ENCODE measurements around the gene FNBP1L.

DNA sequence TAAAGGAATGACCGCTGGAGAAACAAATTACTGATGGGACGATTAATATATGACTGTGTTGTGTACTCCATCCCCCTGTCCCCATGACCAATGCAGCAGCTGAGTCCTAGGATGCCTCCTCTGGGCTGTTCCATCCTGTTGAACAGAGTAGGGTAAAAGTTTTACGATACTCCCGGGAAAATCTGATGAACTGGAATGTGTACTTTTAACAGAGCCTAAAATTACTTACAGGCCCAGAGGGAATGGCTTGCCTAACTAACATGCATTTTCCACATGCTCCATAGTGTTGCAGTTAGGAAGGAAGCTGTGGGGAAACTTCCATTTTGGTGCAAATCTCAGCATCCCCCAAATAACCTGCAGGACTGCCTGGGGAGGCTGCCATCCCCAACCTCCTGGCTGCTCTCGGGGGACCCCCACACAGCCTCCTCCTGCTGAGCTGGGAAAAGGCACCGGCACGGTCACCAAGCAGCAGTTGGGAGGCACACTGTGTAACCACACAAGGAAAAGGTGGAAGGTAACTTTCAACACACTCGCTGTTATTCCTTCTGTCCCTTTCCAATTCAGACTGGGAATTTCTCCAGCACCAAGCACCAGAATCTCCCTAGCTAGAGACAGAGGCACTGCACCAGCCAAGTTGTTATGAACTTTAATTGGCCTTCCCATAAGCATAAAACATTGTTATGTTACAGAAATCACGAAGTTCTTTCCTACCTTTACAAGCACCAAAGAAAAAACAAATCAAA lies 136.5 kb downstream of the FNBP1L start:
- TF ChIP-seq EZH2 (IDR thresholded peaks at IDR 0.05; ENCODE audit: low read depth, unreplicated experiment): no peak
- TF ChIP-seq, protein P1, sequence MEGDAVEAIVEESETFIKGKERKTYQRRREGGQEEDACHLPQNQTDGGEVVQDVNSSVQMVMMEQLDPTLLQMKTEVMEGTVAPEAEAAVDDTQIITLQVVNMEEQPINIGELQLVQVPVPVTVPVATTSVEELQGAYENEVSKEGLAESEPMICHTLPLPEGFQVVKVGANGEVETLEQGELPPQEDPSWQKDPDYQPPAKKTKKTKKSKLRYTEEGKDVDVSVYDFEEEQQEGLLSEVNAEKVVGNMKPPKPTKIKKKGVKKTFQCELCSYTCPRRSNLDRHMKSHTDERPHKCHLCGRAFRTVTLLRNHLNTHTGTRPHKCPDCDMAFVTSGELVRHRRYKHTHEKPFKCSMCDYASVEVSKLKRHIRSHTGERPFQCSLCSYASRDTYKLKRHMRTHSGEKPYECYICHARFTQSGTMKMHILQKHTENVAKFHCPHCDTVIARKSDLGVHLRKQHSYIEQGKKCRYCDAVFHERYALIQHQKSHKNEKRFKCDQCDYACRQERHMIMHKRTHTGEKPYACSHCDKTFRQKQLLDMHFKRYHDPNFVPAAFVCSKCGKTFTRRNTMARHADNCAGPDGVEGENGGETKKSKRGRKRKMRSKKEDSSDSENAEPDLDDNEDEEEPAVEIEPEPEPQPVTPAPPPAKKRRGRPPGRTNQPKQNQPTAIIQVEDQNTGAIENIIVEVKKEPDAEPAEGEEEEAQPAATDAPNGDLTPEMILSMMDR (conservative IDR thresholded peaks at IDR 0.05; ENCODE audit: low read depth in 2 of 2): no peak
- no peak for TF ChIP-seq POLR2AphosphoS5 (IDR thresholded peaks at IDR 0.05; ENCODE audit: low read depth)
- no peak for TF ChIP-seq EZH2phosphoT487 (IDR thresholded peaks at IDR 0.05; ENCODE audit: unreplicated experiment)
- TF ChIP-seq CREB1 (CRISPR knock-in tag; IDR thresholded peaks at IDR 0.05; ENCODE audit: low read depth): no peak
- TF ChIP-seq ETS1 (IDR thresholded peaks at IDR 0.05): no peak
- TF ChIP-seq NANOG (IDR thresholded peaks at IDR 0.05; ENCODE audit: borderline replicate concordance): no peak
- no peak for TF ChIP-seq ZNF114 (CRISPR knock-in tag; IDR thresholded peaks at IDR 0.05)
